ENCODE measurements around the gene TMEM200B. TPM values are rescaled to one million over a fixed set of nuclear protein-coding genes. Genes with fewer than 3 reads are reported as not detected.

The TMEM200B gene
- total and polyA plus RNA-seq, 4 donors, result 1.9 to 10.5 (median 4.7) TPM

GRCh38 chr1:29077155-29077554 lies 46.5 kb downstream of the TMEM200B start:
- Histone ChIP-seq H3K4me3 (no peak overlapping the region), H3K27ac (ENCODE audit: low read depth in 1 of 2, low read length in 1 of 2) (no peak overlapping the region), H3K9ac (ENCODE audit: insufficient read depth in 1 of 2, low read length in 2 of 2) (no peak overlapping the region), H3K4me1 (ENCODE audit: control insufficient read depth in 5 of 5, insufficient read depth in 5 of 5, low read length in 5 of 5) (no peaks in the 10 kb centered on the region), H3K27me3 (ENCODE audit: control insufficient read depth in 3 of 3, insufficient read depth in 3 of 3, low read length in 2 of 3) (no peaks in the 10 kb centered on the region), H3K36me3 (ENCODE audit: control insufficient read depth in 4 of 4, insufficient read depth in 4 of 4, low read length in 4 of 4) (peaks cover 0 to 1% (median 0%) of the 10 kb centered on the region in 4 donors), H3K9me3 (ENCODE audit: control insufficient read depth in 4 of 4, insufficient read depth in 3 of 4, low read length in 3 of 4) (no peaks in the 10 kb centered on the region)
- no peak for DNase-seq
- WGBS, 2 donors, result 97% methylated on average over 2 of the region's 2 CpGs
- no peak for TF ChIP-seq CTCF (IDR thresholded peaks at IDR 0.05; ENCODE audit: control extremely low read depth, extremely low read depth)
- ATAC-seq (ENCODE audit: insufficient read depth, low FRiP score), result no peak

Small RNA genes lying within 50 kb of the gene (small RNA-seq; reads per million reads assigned to genes)
- gene RF02271 (ENCODE audit: low replicate concordance), result not detected

Other genes with a start within 250 kb of the TMEM200B start
- 10 to 100 TPM; 48.7 to 69.0 TPM for gene EPB41, start 209.3 kb downstream of the TMEM200B start, total RNA-seq
- 10 to 100 TPM; 10.4 to 17.9 TPM for gene EPB41, start 209.3 kb downstream of the TMEM200B start, polyA plus RNA-seq
- gene SRSF4, start 58.0 kb upstream of the TMEM200B start, total RNA-seq, result 10 to 100 TPM; 66.2 to 69.1 TPM
- 10 to 100 TPM; 56.7 to 69.3 TPM for gene SRSF4, start 58.0 kb upstream of the TMEM200B start, polyA plus RNA-seq
- gene MECR, start 107.0 kb upstream of the TMEM200B start, total RNA-seq, result 10 to 100 TPM; 18.0 to 30.1 TPM
- 10 to 100 TPM; 20.1 to 26.2 TPM for gene MECR, start 107.0 kb upstream of the TMEM200B start, polyA plus RNA-seq
- gene PTPRU, start 112.6 kb upstream of the TMEM200B start, total RNA-seq, result 10 to 100 TPM; 22.6 to 55.3 TPM
- gene PTPRU, start 112.6 kb upstream of the TMEM200B start, polyA plus RNA-seq, result 10 to 100 TPM; 22.9 to 42.9 TPM